ENCODE results near the gene GTF2F1. TPM values are rescaled to one million over a fixed set of nuclear protein-coding genes. Genes with fewer than 3 reads are reported as not detected.
"Not testable (repeated sequence)": the region's sequence is repeated elsewhere in the genome, so short reads cannot be mapped to it uniquely, and the experiment has no call there.

GTF2F1 gene
- total RNA-seq, 2 experiments from 2014 or later: 72.2 to 72.7 TPM

DNA sequence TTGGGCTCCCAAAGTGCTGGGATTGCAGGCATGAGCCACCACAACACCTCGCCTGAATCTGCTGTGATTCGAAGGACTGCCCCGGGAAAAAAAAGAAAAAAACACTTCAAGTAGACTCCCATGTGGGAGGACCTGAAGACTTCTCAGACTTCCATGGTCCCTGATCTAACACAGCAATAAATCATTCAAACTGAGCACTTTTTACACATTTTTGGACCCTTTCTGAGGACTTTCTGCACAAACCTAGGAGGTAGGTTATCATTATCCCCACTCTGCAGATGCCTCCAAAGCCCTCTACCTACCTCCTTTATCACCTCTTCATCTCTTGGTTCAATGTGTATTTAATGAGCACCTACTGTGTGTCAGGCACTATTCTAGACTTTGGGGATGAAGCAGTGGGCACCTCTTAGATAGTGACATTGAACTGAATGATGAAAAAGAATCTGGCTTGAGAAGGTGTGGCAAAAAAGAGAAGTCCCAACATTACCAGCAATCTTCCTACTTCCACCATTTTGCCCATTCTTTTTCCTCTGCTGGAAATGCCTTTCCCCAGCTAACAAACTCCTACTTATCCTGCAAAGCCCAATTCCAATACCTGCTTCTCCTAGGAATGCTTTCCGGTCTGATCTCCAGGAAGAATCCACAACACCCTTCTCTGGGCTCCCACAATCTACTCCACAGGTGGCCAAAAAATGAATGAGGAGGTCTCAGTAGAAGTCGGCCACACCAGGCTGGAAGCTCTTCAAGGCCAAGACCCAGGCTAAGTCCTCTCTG is 33.2 kb downstream of the GTF2F1 start:
- Mint-ChIP-seq H3K9me3 (no peaks in the 10 kb centered on the region), H3K27me3 (no peaks in the 10 kb centered on the region), H3K36me3 (peaks cover 20% of the 10 kb centered on the region), H3K4me1 (peaks cover 10% of the 10 kb centered on the region), H3K27ac (no peak overlapping the region), H3K4me3 (no peak overlapping the region)
- no peak for DNase-seq

DNA sequence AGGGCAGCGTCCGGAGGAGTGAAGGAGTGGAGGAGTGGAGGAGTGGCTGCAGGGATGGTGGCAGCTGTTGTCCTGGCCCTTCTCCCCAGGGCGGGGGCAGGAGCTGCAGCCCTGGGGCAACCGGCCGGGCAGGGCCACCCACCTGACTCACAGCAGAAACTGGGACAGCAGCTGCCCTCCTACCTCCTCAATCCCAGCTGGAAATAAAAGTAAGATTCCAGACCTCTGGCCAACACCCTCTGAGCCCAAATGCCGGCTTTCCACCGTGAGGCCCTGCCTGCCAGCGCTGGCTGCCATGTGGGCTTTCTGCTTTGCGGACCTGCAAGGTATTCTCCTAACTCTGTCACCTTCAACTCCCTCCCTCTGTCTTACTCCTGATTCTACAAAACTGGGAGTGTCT is 35.0 kb downstream of the GTF2F1 start:
- Mint-ChIP-seq H3K4me1 (peaks cover 2% of the 10 kb centered on the region), H3K27ac (no peak overlapping the region), H3K4me3 (no peak overlapping the region), H3K27me3 (no peaks in the 10 kb centered on the region), H3K36me3 (peaks cover 9% of the 10 kb centered on the region), H3K9me3 (no peaks in the 10 kb centered on the region)
- DNase-seq: no peak

DNA sequence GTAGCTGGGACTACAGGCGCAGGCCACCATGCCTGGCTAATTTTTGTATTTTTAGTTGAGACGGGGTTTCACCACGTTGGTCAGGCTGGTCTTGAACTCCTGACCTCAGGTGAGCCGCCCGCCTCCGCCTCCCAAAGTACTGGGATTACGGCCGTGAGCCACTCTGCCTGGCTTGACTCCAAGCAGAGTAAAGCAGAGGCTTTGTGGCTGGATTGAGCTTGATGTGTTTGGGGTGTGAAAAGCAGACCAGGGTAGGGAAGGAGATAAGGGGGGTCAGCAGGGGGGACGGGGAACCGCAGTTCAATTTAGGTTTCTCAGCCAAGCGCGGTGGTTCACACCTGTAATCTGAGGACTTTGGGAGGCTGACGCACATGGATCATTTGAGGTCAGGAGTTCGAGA is 35.8 kb downstream of the GTF2F1 start:
- H3K27me3 Mint-ChIP-seq: no peaks in the 10 kb centered on the region
- H3K36me3 Mint-ChIP-seq: peaks cover 9% of the 10 kb centered on the region
- no peaks in the 10 kb centered on the region for H3K4me1 Mint-ChIP-seq
- no peak overlapping the region for H3K27ac Mint-ChIP-seq
- no peaks in the 10 kb centered on the region for H3K9me3 Mint-ChIP-seq
- no peak for DNase-seq
- no peak overlapping the region for H3K4me3 Mint-ChIP-seq

DNA sequence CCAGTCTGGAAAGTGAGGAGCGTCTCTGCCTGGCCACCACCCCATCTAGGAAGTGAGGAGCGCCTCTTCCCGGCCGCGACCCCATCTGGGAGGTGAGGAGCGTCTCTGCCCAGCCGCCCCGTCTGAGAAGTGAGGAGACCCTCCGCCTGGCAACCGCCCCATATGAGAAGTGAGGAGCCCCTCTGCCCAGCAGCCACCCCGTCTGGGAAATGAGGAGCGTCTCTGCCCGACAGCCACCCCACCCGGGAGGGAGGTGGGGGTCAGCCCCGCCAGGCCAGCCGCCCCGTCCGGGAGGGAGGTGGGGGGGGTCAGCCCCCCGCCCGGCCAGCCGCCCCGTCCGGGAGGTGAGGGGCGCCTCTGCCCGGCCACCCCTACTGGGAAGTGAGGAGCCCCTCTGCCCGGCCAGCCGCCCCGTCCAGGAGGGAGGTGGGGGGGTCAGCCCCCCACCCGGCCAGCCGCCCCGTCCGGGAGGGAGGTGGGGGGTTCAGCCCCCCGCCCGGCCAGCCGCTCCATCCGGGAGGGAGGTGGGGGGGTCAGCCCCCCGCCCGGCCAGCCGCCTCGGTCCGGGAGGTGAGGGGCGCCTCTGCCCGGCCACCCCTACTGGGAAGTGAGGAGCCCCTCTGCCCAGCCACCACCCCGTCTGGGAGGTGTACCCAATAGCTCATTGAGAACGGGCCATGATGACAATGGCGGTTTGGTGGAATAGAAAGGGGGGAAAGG is 37.5 kb downstream of the GTF2F1 start:
- not testable (repeated sequence) for H3K36me3 Mint-ChIP-seq, H3K9me3 Mint-ChIP-seq, H3K27ac Mint-ChIP-seq, H3K4me1 Mint-ChIP-seq, H3K4me3 Mint-ChIP-seq, DNase-seq, H3K27me3 Mint-ChIP-seq

DNA sequence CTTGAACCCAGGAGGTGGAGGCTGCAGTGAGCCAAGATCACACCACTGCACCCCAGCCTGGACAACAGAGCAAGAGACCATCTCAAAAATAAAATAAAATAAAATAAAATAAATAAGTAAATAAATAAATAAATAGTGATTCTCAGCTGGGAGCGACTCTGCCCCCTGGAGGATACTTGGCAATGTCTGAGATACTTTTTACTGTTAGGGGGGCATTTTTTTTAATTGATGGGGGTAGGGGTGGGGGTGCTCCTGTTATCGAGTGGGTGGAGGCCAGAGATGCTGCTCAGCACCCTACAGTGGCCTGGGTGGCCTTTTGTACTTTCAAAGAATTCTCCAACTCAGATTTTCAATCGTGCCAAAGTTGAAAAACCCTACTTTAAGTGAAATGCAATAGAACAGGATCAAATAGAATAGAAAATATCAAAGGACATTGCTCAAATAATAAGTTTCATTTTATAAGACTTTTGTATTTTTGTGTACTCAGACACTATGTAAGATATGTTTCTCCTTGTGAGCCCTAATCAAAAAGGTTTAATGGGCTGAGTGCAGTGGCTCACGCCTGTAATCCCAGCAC is 38.8 kb downstream of the GTF2F1 start:
- Mint-ChIP-seq H3K4me1 (no peaks in the 10 kb centered on the region), H3K27me3 (no peaks in the 10 kb centered on the region), H3K9me3 (no peaks in the 10 kb centered on the region), H3K4me3 (no peak overlapping the region), H3K36me3 (peaks cover 9% of the 10 kb centered on the region), H3K27ac (no peak overlapping the region)
- no peak for DNase-seq

DNA sequence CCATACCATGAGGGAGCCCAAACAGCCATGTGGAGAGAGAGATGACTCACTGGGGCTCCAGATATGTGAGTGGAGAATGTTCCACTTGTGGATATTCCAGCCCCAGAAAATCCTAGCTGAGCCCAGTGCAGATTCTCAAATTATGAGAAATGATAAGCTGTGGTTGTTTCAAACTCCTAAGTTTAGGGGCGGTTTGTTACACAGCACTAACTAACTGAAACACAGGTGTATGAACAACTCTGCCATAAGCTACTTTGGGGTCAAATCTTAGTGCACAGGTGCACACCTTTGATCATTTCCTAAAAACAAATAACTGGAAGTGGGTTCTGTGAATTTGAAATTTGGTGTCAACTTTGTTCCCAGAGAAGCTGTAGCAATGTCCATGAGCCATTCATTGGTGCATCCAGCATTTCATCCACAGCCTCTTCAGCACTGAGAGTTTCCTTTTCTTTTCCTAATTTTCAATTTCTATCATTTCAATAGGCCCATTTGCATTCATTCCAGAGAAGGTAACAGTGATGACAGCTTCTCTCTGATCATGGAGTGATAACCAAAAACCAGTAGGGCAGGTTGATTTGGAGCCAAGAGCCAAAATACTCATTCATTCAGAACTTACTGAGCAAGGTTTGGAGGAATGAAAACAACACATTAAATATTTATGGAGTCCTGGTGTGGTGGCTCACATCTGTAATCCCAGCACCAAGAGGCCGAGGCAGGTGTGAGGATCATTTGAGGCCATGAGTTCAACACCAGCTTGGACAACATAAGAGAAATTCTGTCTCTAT is 40.4 kb downstream of the GTF2F1 start:
- H3K27ac Mint-ChIP-seq: no peak overlapping the region
- H3K4me3 Mint-ChIP-seq: no peak overlapping the region
- no peaks in the 10 kb centered on the region for H3K4me1 Mint-ChIP-seq

DNA sequence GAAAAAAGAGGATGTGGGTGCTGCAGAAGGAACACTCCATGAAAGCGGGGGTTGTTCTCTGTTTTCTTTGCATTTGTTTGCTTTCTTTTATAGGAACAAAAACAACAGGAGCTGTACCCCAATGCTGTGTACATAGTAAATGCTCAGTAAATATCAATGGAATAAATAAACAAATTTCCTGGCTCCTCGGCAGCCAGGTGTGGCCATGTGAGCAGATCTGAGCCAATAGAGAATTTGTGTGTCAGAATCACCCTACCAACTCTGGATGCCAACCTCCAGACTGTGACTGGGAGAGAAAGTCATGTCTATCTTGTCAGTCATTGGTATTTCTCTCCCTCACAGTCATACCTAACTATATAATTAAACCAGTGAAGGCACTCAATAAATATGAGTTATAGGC is 42.3 kb downstream of the GTF2F1 start:
- Mint-ChIP-seq H3K36me3 (peaks cover 9% of the 10 kb centered on the region), H3K9me3 (no peaks in the 10 kb centered on the region), H3K27ac (no peak overlapping the region), H3K4me3 (no peak overlapping the region), H3K4me1 (no peaks in the 10 kb centered on the region), H3K27me3 (no peaks in the 10 kb centered on the region)
- DNase-seq: no peak

More for the DNA sequence above, 40.4 kb downstream of the GTF2F1 start:
- no peaks in the 10 kb centered on the region for H3K9me3 Mint-ChIP-seq
- H3K36me3 Mint-ChIP-seq: peaks cover 9% of the 10 kb centered on the region
- no peak for DNase-seq
- no peaks in the 10 kb centered on the region for H3K27me3 Mint-ChIP-seq

DNA sequence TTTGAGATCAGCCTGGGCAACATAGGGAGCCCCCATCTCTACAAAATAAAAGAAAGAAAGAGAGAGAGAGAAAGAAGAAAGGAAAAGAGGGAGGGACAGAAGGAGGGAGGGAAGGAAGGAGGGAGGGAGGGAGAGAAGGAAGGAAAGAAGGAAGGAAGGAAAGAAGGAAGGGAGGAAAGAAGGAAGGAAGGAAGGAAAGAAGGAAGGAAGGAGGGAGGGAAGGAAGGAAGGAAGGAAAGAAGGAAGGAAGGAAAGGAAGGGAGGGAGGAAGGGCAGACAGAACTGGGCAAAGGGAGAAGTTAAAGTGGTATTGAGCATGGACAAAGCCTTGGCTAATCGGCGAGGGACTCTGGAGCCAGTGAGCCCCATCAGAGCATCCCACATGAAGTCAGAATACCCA is 43.7 kb downstream of the GTF2F1 start:
- H3K27ac Mint-ChIP-seq, H3K9me3 Mint-ChIP-seq, DNase-seq, H3K4me1 Mint-ChIP-seq, H3K4me3 Mint-ChIP-seq, H3K27me3 Mint-ChIP-seq, H3K36me3 Mint-ChIP-seq: not testable (repeated sequence)

DNA sequence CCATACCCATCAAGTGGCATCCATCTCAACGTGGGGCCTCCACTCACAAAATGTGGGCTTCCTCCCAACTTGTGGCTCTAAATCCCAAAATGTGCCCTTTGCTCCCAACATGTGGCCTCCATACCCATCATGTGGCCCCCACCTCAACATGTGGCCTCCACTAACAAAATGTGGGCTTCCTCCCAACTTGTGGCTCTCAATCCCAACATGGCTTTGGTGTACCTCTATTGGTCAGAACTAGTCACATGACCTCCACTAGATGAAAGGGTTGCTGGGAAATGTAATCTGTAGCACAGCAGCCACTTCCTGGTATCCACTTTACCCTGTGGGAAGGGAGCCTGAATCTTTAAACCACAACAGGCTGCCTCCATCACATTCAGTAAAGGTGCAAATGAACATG is 49.5 kb downstream of the GTF2F1 start:
- no peaks in the 10 kb centered on the region for H3K27me3 Mint-ChIP-seq
- no peak overlapping the region for H3K27ac Mint-ChIP-seq
- peaks cover 10% of the 10 kb centered on the region for H3K4me1 Mint-ChIP-seq
- DNase-seq: no peak
- H3K4me3 Mint-ChIP-seq: no peak overlapping the region
- peaks cover 10% of the 10 kb centered on the region for H3K36me3 Mint-ChIP-seq
- peaks cover 7% of the 10 kb centered on the region for H3K9me3 Mint-ChIP-seq

DNA sequence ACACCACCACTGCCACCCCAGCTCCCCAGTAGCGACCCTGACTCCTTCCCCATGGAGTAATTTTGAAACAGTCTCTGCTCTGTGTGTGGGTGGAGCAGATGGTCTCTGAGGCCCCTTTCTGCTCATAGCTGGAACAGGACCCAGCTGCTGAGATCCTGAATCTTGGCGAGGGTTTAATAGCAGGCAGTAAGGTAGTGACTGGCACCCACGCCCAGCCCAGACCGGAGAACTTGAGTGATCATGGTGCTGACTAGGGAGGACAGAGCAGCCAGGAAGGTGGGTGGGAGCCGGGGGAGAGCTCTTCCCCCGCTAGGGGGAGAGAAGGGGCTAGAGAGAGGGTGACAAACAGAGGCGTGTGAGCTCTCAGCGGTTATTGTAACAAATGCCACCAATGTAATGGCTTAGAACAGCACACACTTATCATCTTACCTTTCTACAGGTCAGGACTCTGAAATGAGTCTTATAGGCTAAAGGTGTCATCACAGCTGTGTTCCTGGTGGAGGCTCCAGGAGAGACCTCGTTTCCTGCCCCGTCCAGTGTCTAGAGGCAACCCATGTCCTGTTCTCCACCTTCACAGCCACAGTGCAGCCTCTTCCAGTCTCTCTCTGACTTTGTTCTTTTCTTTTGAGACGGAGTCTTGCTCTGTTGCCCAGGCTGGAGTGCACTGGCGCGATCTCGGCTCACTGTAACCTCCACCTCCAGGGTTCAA is 52.3 kb downstream of the GTF2F1 start:
- H3K4me1 Mint-ChIP-seq: peaks cover 10% of the 10 kb centered on the region
- no peak for DNase-seq
- H3K4me3 Mint-ChIP-seq: no peak overlapping the region
- H3K36me3 Mint-ChIP-seq: peaks cover 10% of the 10 kb centered on the region
- peaks cover 7% of the 10 kb centered on the region for H3K9me3 Mint-ChIP-seq
- H3K27me3 Mint-ChIP-seq: no peaks in the 10 kb centered on the region
- no peak overlapping the region for H3K27ac Mint-ChIP-seq

DNA sequence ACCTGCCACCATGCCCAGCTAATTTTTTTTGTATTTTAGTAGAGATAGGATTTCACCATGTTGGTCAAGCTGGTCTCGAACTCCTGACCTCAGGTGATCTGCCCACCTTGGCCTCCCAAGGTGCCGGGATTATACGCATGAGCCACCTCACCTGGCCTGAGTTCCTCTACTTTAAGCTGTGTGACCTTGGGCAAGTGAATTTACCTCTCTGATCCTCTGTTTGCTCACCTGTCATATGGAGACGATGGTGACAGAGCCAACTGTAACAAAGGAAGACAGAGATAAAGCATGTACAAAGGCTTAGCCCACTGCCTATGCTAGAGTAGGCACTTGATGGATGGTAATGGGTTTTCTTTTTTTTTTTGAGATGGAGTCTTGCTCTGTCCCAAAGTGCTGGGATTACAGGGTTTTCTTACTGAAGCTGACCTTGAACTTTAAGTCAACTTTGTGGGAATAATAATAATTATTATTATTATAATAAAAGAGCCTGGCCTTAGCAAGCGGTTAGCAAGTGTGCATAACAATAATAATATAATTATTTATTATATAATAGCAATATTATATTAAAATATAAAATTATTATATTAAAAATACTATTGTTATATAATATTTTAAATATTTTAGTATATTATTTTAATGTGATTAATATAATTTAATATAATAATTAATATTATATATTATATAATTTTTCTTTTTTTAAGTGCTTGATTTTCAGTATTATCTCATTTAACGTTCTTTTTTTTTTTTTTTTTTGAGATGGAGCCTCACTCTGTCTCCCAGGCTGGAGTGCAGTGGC is 58.3 kb downstream of the GTF2F1 start:
- Mint-ChIP-seq H3K4me3 (no peak overlapping the region), H3K4me1 (no peaks in the 10 kb centered on the region), H3K27me3 (no peaks in the 10 kb centered on the region)

DNA sequence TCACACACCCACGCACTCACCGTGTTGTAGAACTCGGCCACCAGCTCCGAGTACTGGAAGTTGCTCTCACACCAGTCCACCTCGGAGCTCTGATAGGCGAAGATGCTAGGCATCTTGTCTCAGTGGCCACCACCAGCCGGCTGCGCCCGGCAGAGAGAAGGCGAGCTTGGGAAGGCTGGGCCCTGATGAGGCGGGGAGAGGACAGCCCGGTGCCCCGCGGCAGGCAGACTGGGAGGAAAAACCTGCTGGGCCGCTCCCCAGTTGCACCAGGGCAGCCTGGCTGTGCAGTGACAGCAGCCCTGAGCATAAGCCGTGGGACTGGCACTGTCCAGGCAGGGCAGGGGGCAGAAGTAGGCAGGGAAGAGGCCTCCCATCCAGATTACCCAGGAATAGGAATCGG is 59.5 kb downstream of the GTF2F1 start, which contains the start of gene ACER1:
Gene ACER1 (minus strand): TSS at position 174 of the 400 bp plus-strand sequence. CDS start 61 bp downstream, at position 113.
- H3K27me3 Mint-ChIP-seq: no peaks in the 10 kb centered on the region
- H3K36me3 Mint-ChIP-seq: no peaks in the 10 kb centered on the region
- H3K4me1 Mint-ChIP-seq: no peaks in the 10 kb centered on the region
- no peak within 1 kb of the TSS for H3K4me3 Mint-ChIP-seq
- DNase-seq: no peak
- no peak within 1 kb of the TSS for H3K27ac Mint-ChIP-seq
- H3K9me3 Mint-ChIP-seq: no peaks in the 10 kb centered on the region

More for the DNA sequence above, 58.3 kb downstream of the GTF2F1 start:
- Mint-ChIP-seq H3K9me3 (peaks cover 3% of the 10 kb centered on the region), H3K27ac (no peak overlapping the region), H3K36me3 (no peaks in the 10 kb centered on the region)
- no peak for DNase-seq
